Measurements from ENCODE around the gene TTC13. TPM values are rescaled to one million over a fixed set of nuclear protein-coding genes. Genes with fewer than 3 reads are reported as not detected.

TTC13 gene
- total RNA-seq, 2 experiments from 2014 or later: 13.6 to 16.2 TPM

DNA sequence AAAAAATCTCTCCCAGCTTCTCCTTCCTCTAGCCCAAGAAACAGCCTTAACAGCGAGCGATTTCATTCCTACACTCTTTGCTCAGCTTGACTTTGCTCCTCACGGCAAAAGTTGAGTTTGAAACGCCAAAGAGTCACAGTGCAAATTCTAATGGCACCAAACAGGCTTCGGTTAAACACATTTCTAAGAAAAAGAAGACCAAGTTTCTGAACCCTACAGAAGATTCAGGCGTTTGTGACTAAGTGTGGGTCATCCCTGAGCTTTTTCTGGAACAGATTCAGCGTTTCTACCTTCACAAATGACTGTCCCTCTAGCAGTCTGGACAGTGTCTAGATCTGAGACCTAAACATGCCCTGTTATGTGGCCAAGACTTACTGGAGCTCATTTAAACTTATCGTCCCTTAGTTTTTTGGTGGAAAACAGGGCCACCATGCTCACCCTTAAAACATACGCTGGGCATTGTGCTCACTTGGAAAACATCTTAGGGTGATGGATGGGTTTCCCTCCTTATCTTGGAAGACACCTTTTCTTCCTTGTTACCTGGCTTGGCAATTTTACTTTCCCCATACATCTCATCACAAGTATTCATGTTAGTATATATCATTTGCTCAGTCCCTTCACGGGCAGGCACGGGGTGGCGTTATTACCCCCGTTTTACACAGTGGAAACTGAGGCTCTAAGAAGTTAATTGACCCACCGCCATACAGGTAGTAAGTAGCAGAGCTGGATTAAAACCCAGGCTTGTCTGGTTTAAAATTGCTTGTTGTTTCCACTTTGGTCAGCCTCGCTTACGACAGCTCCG lies 111.4 kb downstream of the TTC13 start:
- intact Hi-C loops (cut with DNase I, micrococcal nuclease): loop anchor here (5.0 kb wide), 3 partner anchors 110 to 470 kb away; partner anchors contain the start of genes ARV1 (in 1 of the 2), EXOC8 (in 1 of the 2), FAM89A (in 1 of the 2) and SPRTN (in 1 of the 2)

GRCh38 chr1:230866171-230867070 lies 112.2 kb downstream of the TTC13 start:
- intact Hi-C loops (cut with DNase I, micrococcal nuclease): loop anchor here (5.0 kb wide), 3 partner anchors 111 to 471 kb away; partner anchors contain the start of genes ARV1 (in 1 of the 2), EXOC8 (in 1 of the 2), FAM89A (in 1 of the 2) and SPRTN (in 1 of the 2)
- peaks cover 31% of the 10 kb centered on the region for H3K4me1 Mint-ChIP-seq
- peak overlapping the region; percentile 24 for H3K4me3 Mint-ChIP-seq
- ATAC-seq (no peak), DNase-seq (no peak)
- peaks cover 8% of the 10 kb centered on the region for H3K27me3 Mint-ChIP-seq
- ChIA-PET POLR2A (no interaction called here), CTCF (interaction anchor here (0.5 kb wide), 1 partner anchor 606 kb away, joined by 3 read pairs; no protein-coding TSS in a partner anchor)
- no peak overlapping the region for H3K27ac Mint-ChIP-seq
- H3K9me3 Mint-ChIP-seq (ENCODE audit: low read depth): no peaks in the 10 kb centered on the region
- H3K36me3 Mint-ChIP-seq (ENCODE audit: low read depth): no peaks in the 10 kb centered on the region

More for the DNA sequence above, 111.4 kb downstream of the TTC13 start:
- H3K4me1 Mint-ChIP-seq: peaks cover 30% of the 10 kb centered on the region
- H3K9me3 Mint-ChIP-seq (ENCODE audit: low read depth): no peaks in the 10 kb centered on the region
- CTCF ChIA-PET: no interaction called here
- peak overlapping the region; percentile 80 for H3K4me3 Mint-ChIP-seq
- ATAC-seq (peak; percentile 20), DNase-seq (no peak)
- POLR2A ChIA-PET: no interaction called here
- no peaks in the 10 kb centered on the region for H3K36me3 Mint-ChIP-seq (ENCODE audit: low read depth)
- peak overlapping the region; percentile 21 for H3K27ac Mint-ChIP-seq
- H3K27me3 Mint-ChIP-seq: peaks cover 14% of the 10 kb centered on the region

DNA sequence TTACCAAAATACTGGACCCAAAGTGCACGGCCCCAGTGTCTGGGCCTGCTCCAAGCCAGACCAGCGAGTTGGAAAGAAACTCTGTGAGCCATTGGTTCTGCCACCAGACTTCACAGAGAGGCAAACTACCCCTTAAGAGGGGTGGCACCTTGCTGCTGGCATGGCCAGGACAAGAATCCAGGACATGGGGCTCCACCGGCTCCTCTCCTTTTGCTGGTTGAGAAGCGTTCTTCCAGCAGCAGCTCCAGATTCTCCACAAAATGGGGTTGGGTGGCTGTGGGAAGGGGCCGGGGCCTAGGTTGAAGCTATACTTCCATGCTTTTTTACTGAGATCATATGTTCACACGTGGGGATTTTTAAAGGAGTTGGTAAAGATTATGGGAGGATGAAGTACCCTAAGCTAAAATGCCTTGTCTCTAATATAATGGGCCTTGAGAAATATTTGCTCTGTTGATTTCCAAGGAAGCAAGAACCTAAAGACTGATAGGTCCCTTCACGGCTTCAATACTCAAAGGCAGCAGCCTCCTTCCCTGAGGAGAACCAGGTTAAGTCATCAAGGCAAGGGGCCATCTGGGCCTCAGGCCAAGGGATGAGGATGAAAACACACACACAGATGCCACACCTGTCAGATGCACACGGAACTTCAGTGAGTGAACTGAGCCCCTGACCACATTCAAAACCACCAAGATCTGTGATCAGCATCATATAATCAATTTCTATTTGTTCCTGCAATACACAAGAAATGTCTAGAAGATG lies 113.4 kb downstream of the TTC13 start:
- H3K27ac Mint-ChIP-seq: no peak overlapping the region

GRCh38 chr1:230864441-230864840 lies 114.2 kb downstream of the TTC13 start:
- no peak for ATAC-seq
- DNase-seq: no peak
- ChIA-PET POLR2A (no interaction called here), CTCF (interaction anchor here (0.6 to 1.1 kb wide), 2 partner anchors 175 to 1080 kb away, joined by 3 to 4 read pairs; no protein-coding TSS in a partner anchor)
- H3K27ac Mint-ChIP-seq: no peak overlapping the region
- no peaks in the 10 kb centered on the region for H3K9me3 Mint-ChIP-seq (ENCODE audit: low read depth)
- H3K4me1 Mint-ChIP-seq: peaks cover 31% of the 10 kb centered on the region
- intact Hi-C loops (cut with DNase I, micrococcal nuclease): no loop called here
- H3K27me3 Mint-ChIP-seq: peaks cover 5% of the 10 kb centered on the region
- H3K36me3 Mint-ChIP-seq (ENCODE audit: low read depth): no peaks in the 10 kb centered on the region
- no peak overlapping the region for H3K4me3 Mint-ChIP-seq

More for the DNA sequence above, 113.4 kb downstream of the TTC13 start:
- DNase-seq (no peak), ATAC-seq (no peak)
- intact Hi-C loops (cut with DNase I, micrococcal nuclease): loop anchor here (5.0 kb wide), 3 partner anchors 112 to 472 kb away; partner anchors contain the start of genes ARV1 (in 1 of the 2), EXOC8 (in 1 of the 2), FAM89A (in 1 of the 2) and SPRTN (in 1 of the 2)
- CTCF ChIA-PET: interaction anchor here (0.6 to 0.7 kb wide), 2 partner anchors 515 to 1081 kb away, joined by 3 to 4 read pairs; no protein-coding TSS in a partner anchor
- peaks cover 7% of the 10 kb centered on the region for H3K27me3 Mint-ChIP-seq
- no peaks in the 10 kb centered on the region for H3K9me3 Mint-ChIP-seq (ENCODE audit: low read depth)
- H3K4me3 Mint-ChIP-seq: no peak overlapping the region
- H3K4me1 Mint-ChIP-seq: peaks cover 31% of the 10 kb centered on the region
- no peaks in the 10 kb centered on the region for H3K36me3 Mint-ChIP-seq (ENCODE audit: low read depth)
- POLR2A ChIA-PET: no interaction called here

- Mint-ChIP-seq H3K4me1 (peaks cover 29% of the 10 kb centered on the region), H3K27ac (peak overlapping the region; percentile 59), H3K27me3 (peaks cover 3% of the 10 kb centered on the region), H3K36me3 (ENCODE audit: low read depth) (no peaks in the 10 kb centered on the region), H3K4me3 (no peak overlapping the region), H3K9me3 (ENCODE audit: low read depth) (no peaks in the 10 kb centered on the region)
- intact Hi-C loops (cut with DNase I, micrococcal nuclease): no loop called here
- DNase-seq (peak; percentile 23), ATAC-seq (no peak)
- ChIA-PET CTCF (interaction anchor here (1.1 kb wide), 1 partner anchor 176 kb away, joined by 3 read pairs; no protein-coding TSS in a partner anchor), POLR2A (no interaction called here)
These were observed 115.2 kb downstream of the TTC13 start for GRCh38 chr1:230863449-230863848.

- DNase-seq: no peak
- intact Hi-C loops (cut with DNase I, micrococcal nuclease): no loop called here
- peaks cover 3% of the 10 kb centered on the region for H3K27me3 Mint-ChIP-seq
- ChIA-PET CTCF (interaction anchor here (0.7 kb wide), 1 partner anchor 18 kb away, joined by 3 read pairs; no protein-coding TSS in a partner anchor), POLR2A (no interaction called here)
- ATAC-seq: no peak
- no peak overlapping the region for H3K4me3 Mint-ChIP-seq
- no peaks in the 10 kb centered on the region for H3K36me3 Mint-ChIP-seq (ENCODE audit: low read depth)
- no peaks in the 10 kb centered on the region for H3K9me3 Mint-ChIP-seq (ENCODE audit: low read depth)
- peaks cover 25% of the 10 kb centered on the region for H3K4me1 Mint-ChIP-seq
- no peak overlapping the region for H3K27ac Mint-ChIP-seq
These were observed 116.6 kb downstream of the TTC13 start for GRCh38 chr1:230861970-230862595.

DNA sequence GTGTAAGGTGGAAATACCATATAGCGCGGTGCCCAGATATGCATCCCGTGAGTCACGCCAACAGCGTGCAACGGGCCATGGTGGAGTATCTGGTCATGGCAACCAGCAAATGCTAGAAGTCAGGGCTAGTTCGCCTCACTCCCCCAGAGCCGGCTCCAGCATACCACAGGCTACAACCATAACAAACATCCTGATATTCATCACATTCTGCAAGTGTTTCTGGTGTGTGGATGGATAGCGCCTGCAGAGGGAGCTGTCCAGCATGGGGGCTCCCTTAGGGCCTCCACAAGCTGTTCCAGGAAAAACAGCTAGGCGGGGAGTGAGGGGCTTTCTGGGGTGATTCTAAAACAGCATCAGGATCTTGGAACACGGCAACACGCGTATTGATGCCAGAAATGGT lies 117.2 kb downstream of the TTC13 start:
- H3K9me3 Mint-ChIP-seq (ENCODE audit: low read depth): no peaks in the 10 kb centered on the region
- H3K27ac Mint-ChIP-seq: no peak overlapping the region
- DNase-seq (no peak), ATAC-seq (no peak)
- H3K4me3 Mint-ChIP-seq: no peak overlapping the region
- ChIA-PET POLR2A (no interaction called here), CTCF (interaction anchor here (0.7 kb wide), 1 partner anchor 19 kb away, joined by 3 read pairs; no protein-coding TSS in a partner anchor)
- H3K4me1 Mint-ChIP-seq: peaks cover 19% of the 10 kb centered on the region
- H3K36me3 Mint-ChIP-seq (ENCODE audit: low read depth): no peaks in the 10 kb centered on the region
- no peaks in the 10 kb centered on the region for H3K27me3 Mint-ChIP-seq
- intact Hi-C loops (cut with DNase I, micrococcal nuclease): no loop called here

GRCh38 chr1:230860617-230861384 lies 117.9 kb downstream of the TTC13 start:
- intact Hi-C loops (cut with DNase I, micrococcal nuclease): no loop called here
- Mint-ChIP-seq H3K9me3 (ENCODE audit: low read depth) (no peaks in the 10 kb centered on the region), H3K4me3 (no peak overlapping the region), H3K4me1 (peaks cover 16% of the 10 kb centered on the region), H3K27me3 (no peaks in the 10 kb centered on the region), H3K27ac (no peak overlapping the region), H3K36me3 (ENCODE audit: low read depth) (no peaks in the 10 kb centered on the region)
- ATAC-seq: no peak
- ChIA-PET CTCF (interaction anchor here (0.6 kb wide), 1 partner anchor 9 kb away, joined by 3 read pairs; no protein-coding TSS in a partner anchor), POLR2A (no interaction called here)
- no peak for DNase-seq

DNA sequence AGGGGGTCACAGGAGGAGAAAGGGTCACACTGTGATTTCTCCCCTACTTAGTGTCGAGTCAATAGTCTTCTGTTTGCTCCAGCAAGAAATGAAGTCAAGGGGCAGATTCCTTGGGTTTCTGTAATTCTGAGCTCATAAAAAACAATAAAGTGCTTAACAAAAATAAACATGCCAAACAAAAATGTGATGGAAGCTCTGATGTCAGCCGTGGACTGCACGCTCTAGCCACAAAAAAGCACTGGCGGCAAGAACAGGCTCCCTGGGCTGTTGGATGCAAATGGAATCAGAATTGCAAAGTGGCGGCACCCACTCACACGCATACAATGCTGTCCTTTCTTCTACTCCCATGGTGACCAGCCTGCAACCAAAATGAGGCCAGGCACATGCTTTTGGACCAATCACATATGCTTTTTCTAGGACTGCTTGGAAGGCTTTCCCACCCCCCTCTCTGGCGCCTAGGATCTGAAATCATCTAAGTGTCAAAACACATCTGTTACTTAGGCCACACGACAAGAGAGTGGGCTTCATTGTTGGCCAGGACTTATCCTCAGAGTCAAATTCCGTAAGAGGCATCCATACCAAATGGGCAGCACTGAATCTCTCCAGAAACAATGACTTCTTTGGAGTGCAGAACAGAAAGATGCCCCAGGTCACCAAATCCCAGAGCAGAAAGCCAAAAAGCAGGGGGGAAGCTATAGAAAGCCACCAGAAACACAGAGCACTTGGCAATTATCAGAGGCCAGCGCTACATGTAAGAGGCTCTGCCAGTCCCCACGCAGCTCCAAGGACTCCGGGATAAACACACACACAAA lies 119.5 kb downstream of the TTC13 start:
- Mint-ChIP-seq H3K36me3 (ENCODE audit: low read depth) (no peaks in the 10 kb centered on the region), H3K27ac (no peak overlapping the region), H3K4me1 (peaks cover 16% of the 10 kb centered on the region), H3K4me3 (no peak overlapping the region), H3K27me3 (no peaks in the 10 kb centered on the region), H3K9me3 (ENCODE audit: low read depth) (no peaks in the 10 kb centered on the region)
- no peak for ATAC-seq
- intact Hi-C loops (cut with DNase I, micrococcal nuclease): no loop called here
- ChIA-PET POLR2A (no interaction called here), CTCF (no interaction called here)
- no peak for DNase-seq

Data from activated CD4-positive, alpha-beta T cell treated with anti-CD3 and anti-CD28 coated beads for 36 hours (primary cell).